GM12891 (cell line): ENCODE data around the gene NEGR1.

ENCODE experiments used
- POLR2A ChIP-seq: IDR thresholded peaks from 2 replicates; pipeline ENCODE4 v1.6.1; 2011; ENCODE audit warnings: low read depth, low read length, control low read depth
- POLR2AphosphoS5 ChIP-seq: IDR thresholded peaks from 2 replicates; pipeline ENCODE4 v1.6.1; 2011; ENCODE audit warnings: low read depth, low read length, control low read depth
- TAF1 ChIP-seq: IDR thresholded peaks from 2 replicates; pipeline ENCODE4 v1.6.1; 2011; ENCODE audit warnings: low read depth, low read length, control low read depth

DNA sequence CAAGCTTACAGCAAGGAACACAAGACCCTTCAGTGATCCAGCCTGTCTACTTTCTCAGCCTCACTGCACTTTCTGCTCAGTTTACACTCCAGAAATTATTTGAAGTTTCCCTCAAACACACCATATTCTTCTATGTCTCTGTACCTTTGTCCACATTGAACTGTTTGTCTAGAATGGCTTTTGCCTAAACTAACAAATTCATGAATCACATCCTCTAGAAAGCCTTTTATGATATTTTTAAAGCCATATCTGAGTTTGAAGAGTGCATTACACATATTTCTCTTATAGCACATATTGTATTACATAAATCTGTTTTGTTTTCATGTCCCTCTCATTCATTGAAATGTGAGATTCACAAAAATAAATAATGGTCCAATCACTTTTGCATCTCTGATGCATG, 755.5 kb downstream of the NEGR1 start:
- TF ChIP-seq POLR2A (no peak), TAF1 (no peak), POLR2AphosphoS5 (no peak)
